B cell (primary cell): ENCODE measurements around the gene CARD10.

Source experiments
- CTCF ChIP-seq: fragments of 200-600 bp; IDR thresholded peaks from one replicate; pipeline ENCODE4 v1.8.0; 2022; ENCODE audit warnings: antibody characterized with exemption, mild to moderate bottlenecking
- EZH2 ChIP-seq: IDR thresholded peaks from 2 replicates; pipeline ENCODE4 v1.6.1; 2012; ENCODE audit warnings: borderline replicate concordance, low read depth, mild to moderate bottlenecking, moderate library complexity, low read length; ENCODE audit not compliant: insufficient read depth, poor library complexity, severe bottlenecking

DNA sequence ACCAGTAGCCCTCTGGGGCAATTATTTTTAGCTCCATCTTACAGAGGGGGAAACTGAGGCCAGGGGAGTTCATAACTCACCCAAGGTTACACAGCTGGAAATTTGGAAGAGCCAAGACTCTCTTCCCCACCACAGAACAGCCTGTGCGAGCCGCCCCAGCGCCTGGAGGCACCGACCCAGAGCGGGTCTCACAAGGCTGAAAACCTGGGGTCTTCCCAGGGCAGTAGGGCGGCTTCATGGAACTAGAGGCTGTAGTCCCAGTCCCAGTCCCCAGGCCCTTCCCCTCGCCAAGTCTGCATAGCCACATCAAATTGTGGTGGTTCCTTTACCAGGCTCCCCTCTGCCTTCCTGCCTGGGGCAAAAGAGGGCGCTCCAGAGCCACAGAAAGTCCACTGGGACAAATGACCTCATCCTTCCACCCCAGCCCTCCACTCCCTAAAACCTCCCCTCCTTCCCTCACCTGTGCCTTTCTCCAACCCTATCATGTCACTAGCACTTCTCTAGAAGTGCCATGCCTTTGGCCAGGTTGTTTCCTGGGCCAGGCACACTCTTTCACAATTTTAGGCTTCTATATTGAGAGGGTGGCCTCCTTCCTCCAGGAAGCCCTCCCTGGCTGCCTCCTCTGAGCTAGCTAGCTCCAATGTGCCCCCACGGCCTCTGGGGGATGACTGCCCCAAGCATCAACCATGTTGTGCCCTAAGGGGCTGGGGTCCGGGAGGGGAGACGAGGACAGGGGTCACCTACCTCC, 25.9 kb upstream of the CARD10 start:
- peak; percentile 49 for TF ChIP-seq CTCF
- TF ChIP-seq EZH2, result no peak
